ENCODE data around the gene PRDM10. TPM values are rescaled to one million over a fixed set of nuclear protein-coding genes. Genes with fewer than 3 reads are reported as not detected.

PRDM10 gene
- total RNA-seq, 1 experiment from 2014 or later, result 7.7 TPM

DNA sequence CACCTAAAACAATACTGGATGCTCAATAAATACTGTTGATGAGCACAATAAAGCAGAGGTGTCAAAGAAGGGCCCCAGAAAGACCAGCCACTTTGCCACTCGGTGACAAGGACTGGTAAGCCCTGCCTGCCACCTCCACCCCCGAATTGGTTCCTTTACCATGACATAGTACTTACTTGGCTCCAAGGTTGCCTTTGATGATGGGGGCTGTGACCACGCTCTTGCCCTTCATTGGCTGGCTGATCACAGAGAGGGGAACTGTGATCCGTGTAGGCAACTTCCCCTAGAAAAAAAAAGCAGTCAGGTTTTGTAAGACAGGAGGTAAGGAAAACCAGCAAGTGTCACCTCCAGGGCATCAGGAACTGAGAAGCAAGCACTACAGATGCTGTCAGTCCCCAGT is 136.9 kb downstream of the PRDM10 start:
- H3K9ac ChIP-seq (ENCODE audit: extremely low read depth, insufficient read length, low read length), result no peak overlapping the region
- H3K79me1 ChIP-seq (ENCODE audit: insufficient read depth, low read depth, low read length, poor library complexity, severe bottlenecking), result no peaks in the 10 kb centered on the region
- no peaks in the 10 kb centered on the region for H3K27me3 ChIP-seq (ENCODE audit: insufficient read depth, low read length)
- no peak overlapping the region for H4K8ac ChIP-seq (replicated peaks; ENCODE audit: insufficient read length, low read depth, low read length)
- no peak overlapping the region for H2BK5ac ChIP-seq (ENCODE audit: insufficient read length, low read length)
- Mint-ChIP-seq H3K4me1 (peaks cover 11% of the 10 kb centered on the region in 2 experiments), H3K9me3 (no peaks in the 10 kb centered on the region), H3K4me3 (no peak overlapping the region), H3K27me3 (ENCODE audit: low read depth) (no peaks in the 10 kb centered on the region), H3K27ac (no peak overlapping the region), H3K36me3 (ENCODE audit: insufficient read depth in 1 of 3, low read depth in 3 of 3) (peaks cover 57 to 92% (median 86%) of the 10 kb centered on the region in 3 experiments)
- no peak for DNase-seq
- H3K79me2 ChIP-seq (ENCODE audit: insufficient read depth, low read length), result no peaks in the 10 kb centered on the region
- no peak overlapping the region for H2AFZ ChIP-seq (ENCODE audit: low read length)
- no peak overlapping the region for H4K91ac ChIP-seq (ENCODE audit: insufficient read length, low read depth, low read length)
- H3K23ac ChIP-seq (ENCODE audit: insufficient read length, low read depth, low read length), result no peak overlapping the region
- no peak for TF ChIP-seq CTCF (conservative IDR thresholded peaks at IDR 0.05)
- no peak overlapping the region for H3K56ac ChIP-seq (ENCODE audit: insufficient read length, low read depth, low read length)
- H3K14ac ChIP-seq (ENCODE audit: insufficient read depth, low read length), result no peak overlapping the region
- H3T11ph ChIP-seq (ENCODE audit: low read length), result no peak overlapping the region
- peaks cover 2% of the 10 kb centered on the region; the same call in 1 of the 2 replicates for H3K4me1 ChIP-seq (ENCODE audit: insufficient read depth, low read length)
- no peaks in the 10 kb centered on the region for H4K20me1 ChIP-seq (ENCODE audit: control insufficient read depth, insufficient read depth, insufficient read length)
- H3K18ac ChIP-seq (ENCODE audit: insufficient read length, low read depth, low read length), result no peak overlapping the region
- no peak overlapping the region for H3K4ac ChIP-seq (ENCODE audit: low read depth, low read length)
- no peak overlapping the region for H2BK15ac ChIP-seq (ENCODE audit: low read depth, low read length)
- WGBS (ENCODE audit: extremely low coverage, insufficient read length, low lambda C conversion rate), result no CpG with 5 or more reads among the region's 4 CpGs
- no peak overlapping the region for H2AK5ac ChIP-seq (ENCODE audit: insufficient read length, low read length)
- no peaks in the 10 kb centered on the region for H3K9me3 ChIP-seq (ENCODE audit: control insufficient read depth, low read depth, low read length)
- no peak overlapping the region for H4K5ac ChIP-seq (ENCODE audit: insufficient read length, low read depth, low read length)
- no peak overlapping the region for H2BK120ac ChIP-seq (ENCODE audit: low read depth, low read length, poor library complexity, severe bottlenecking)
- H3K4me2 ChIP-seq (ENCODE audit: insufficient read depth, insufficient read length, low read length), result no peak overlapping the region
- no peak overlapping the region for H2BK12ac ChIP-seq (ENCODE audit: insufficient read length, low read depth, low read length)
- no peak overlapping the region for H2BK20ac ChIP-seq (ENCODE audit: low read depth, low read length, poor library complexity, severe bottlenecking)
- no peaks in the 10 kb centered on the region for H3K23me2 ChIP-seq (ENCODE audit: insufficient read length, low read depth, low read length, poor library complexity, severe bottlenecking)
- no peak overlapping the region for H3K27ac ChIP-seq (ENCODE audit: insufficient read length, low read depth, low read length)

Measured in H9 (cell line).